Raji (cell line): ENCODE measurements around the gene SAMD9L.

Experiments used
- POLR2A ChIP-seq: IDR thresholded peaks from 2 replicates; pipeline ENCODE4 v1.6.1; 2011; ENCODE audit warnings: low read depth, low read length, control low read depth; ENCODE audit not compliant: insufficient read depth

SAMD9L gene

DNA sequence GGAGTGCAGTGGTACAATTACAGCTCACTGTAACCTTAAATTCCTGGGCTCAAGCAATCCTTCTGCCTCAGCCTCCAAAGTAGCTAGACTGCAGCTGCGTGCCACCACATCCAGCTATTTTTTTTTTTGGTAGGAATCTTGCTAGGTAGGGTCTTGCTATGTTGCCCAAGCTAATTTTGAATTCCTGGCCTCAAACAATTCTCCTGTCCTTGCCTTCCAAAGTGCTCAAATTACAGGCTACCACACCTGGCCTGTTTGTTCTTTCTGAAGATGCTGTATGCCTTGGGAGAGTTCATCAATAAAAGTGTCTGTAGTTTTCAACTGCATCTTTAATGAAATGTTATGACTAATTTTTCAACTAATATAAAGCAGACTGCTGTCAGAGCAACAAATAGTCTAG is 30.9 kb downstream of the SAMD9L start:
- TF ChIP-seq POLR2A, result no peak

DNA sequence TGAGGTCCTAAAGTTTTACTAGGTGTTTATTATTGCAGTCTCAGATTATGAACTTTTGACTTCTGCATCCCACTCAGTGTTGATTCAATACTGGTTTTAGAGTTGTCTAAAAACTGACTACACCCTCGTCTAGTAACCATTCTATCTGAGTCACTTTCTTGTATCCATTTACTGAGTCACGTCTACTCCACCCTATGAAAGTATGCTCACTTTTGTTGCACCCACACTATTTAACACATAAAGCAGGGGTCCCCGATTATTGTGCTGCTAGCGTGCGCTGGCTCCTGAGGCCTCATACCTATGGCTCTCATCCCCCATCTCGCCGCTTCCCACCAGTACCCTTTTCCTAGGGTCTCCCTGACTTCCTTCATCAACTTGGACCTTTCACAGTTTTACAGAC is 32.4 kb downstream of the SAMD9L start:
- TF ChIP-seq POLR2A, result no peak

DNA sequence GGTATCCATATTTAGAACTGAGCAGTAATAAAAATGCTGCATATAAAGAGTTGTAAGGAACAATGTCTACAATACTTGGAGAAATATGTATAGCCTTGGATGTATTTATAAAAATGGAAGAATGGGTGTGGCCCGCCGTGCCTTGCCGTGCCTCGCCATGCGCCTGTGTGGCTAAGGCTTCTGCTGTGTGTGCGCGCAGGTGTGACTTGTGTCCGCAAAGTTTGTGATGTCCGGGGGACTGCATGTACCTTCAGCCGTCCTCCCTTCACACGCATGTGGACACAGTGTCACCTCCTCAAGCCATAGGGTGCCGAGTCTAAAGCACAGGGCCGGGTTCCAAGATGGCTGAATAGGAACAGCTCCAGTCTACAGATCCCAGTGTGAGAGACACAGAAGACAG is 40.2 kb downstream of the SAMD9L start:
- TF ChIP-seq POLR2A, result no peak

DNA sequence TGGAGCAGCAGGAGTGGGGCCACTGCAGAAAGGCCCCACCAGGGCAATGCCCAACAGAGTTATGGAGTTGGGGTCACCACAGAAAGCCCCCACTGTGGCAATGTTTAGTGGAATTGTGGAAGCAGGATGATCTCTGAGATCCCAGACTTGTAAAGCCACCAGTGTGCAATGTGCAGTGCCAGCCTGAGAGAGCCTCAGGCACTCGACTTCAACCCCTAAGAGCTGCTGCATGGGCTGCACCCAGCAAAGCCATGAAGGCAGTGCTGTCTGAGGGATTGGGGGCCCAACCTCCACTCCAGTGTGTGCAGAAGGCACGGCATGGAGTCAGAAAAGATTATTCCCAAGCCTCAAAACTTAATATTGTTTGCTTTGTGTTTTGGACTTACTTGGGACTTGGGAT is 50.8 kb downstream of the SAMD9L start:
- no peak for TF ChIP-seq POLR2A

DNA sequence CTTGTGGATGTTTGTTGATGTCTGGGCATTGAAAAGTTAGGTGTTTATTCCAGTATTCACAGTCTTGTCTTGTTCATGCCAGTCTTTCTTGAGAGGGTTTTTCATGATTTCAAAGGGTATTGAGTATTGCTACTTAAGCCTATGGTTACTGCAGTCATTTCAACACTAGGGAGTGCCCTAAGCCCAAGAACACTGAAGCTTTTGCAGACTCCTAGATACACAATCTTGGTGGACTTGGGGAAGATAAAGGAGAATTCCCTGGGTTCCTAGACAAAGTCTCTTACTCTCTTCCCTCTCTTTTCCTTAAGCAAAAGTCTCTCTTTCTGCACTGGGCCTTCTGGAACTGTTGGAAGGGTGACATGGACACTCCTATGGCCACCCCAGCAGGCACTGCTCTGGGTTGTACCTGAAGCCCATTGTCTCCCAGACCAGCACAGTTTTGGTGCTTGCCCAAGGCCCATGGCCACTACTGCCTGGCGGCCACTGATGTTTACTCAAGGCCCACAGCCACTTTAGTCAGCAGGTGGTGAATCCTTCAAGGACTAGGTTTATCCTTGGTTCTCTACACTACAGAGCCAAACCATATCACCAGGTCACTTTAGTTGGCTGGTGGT is 55.3 kb downstream of the SAMD9L start:
- no peak for TF ChIP-seq POLR2A
